Activated naive CD4-positive, alpha-beta T cell treated with anti-CD3 and anti-CD28 coated beads, Interleukin-2, amount 10 ng/mL, durations not matched to agents 7 days and 5 days (primary cell): Measurements from ENCODE around the gene ADAMTSL2.

ENCODE experiments used
- CTCF ChIA-PET: fragments of 350-600 bp; sonication (Branson Sonifier 250); formaldehyde crosslinking; loops from one replicate; lab custom pipeline; 2021; ENCODE audit warnings: antibody characterized with exemption; lab: Charles Lee
- DNase-seq: peaks from one replicate; pipeline ENCODE4 v3.0.0-alpha.2; 2020
- H3K27ac Mint-ChIP-seq: one replicate; pipeline ENCODE4 v1.8.0; 2021; ENCODE audit warnings: mild to moderate bottlenecking, moderate library complexity, mixed read lengths
- H3K27me3 Mint-ChIP-seq: one replicate; pipeline ENCODE4 v1.8.0; 2021; ENCODE audit warnings: mild to moderate bottlenecking, mixed read lengths
- H3K36me3 Mint-ChIP-seq: one replicate; pipeline ENCODE4 v1.8.0; 2021; ENCODE audit warnings: mixed read lengths
- H3K4me1 Mint-ChIP-seq: one replicate; pipeline ENCODE4 v1.8.0; 2021; ENCODE audit warnings: mixed read lengths
- H3K4me3 Mint-ChIP-seq: one replicate; pipeline ENCODE4 v1.8.0; 2021; ENCODE audit warnings: mild to moderate bottlenecking, moderate library complexity, mixed read lengths
- H3K9me3 Mint-ChIP-seq: one replicate; pipeline ENCODE4 v1.8.0; 2021; ENCODE audit warnings: mixed read lengths

Gene ADAMTSL2

GRCh38 chr9:133542002-133542401 is 7.5 kb downstream of the ADAMTSL2 start:
- Mint-ChIP-seq H3K4me1 (no peaks in the 10 kb centered on the region), H3K27me3 (peaks cover 15% of the 10 kb centered on the region), H3K27ac (no peak overlapping the region), H3K4me3 (no peak overlapping the region), H3K9me3 (no peaks in the 10 kb centered on the region), H3K36me3 (no peaks in the 10 kb centered on the region)
- DNase-seq: no peak
- CTCF ChIA-PET: no interaction called here

DNA sequence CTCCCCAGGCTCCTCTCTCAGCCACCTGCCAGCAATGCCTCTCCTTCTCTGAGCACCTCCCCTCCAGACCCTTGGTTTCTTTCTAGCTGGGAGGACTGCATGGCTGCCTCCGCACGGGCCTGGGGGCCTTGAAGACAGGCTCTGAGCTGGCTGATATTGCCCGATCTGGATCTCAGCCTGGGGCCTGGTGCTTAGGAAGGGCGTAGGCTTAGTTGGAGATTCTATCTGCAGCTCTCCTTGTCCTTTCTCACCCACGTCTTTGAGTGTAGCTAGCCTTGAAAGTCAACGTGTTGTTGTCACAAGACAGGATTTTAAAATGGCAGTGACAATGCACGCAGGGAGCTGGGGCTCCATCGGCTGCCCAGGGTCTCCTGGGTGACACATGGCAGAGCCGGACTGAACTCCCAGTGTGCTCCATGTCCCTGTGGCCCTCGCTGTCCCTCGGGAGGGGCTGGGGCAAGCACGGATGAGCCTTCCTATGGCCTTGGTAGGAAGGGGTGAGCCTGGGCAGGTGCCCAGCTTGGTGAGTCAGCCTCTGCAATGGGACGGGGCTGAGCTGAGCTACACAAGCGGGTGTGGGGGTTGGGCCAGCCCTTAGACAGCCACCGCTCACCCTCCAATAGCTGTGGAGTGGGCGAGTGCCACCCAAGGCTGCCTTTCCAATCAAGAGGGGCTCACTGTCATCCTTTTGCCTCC is 9.4 kb downstream of the ADAMTSL2 start:
- no peak for DNase-seq
- CTCF ChIA-PET: interaction anchor here (0.8 kb wide), 1 partner anchor 199 kb away, joined by 3 read pairs; no protein-coding TSS in a partner anchor
- no peaks in the 10 kb centered on the region for H3K9me3 Mint-ChIP-seq
- no peak overlapping the region for H3K4me3 Mint-ChIP-seq
- H3K27ac Mint-ChIP-seq: no peak overlapping the region
- no peaks in the 10 kb centered on the region for H3K36me3 Mint-ChIP-seq
- no peaks in the 10 kb centered on the region for H3K4me1 Mint-ChIP-seq
- H3K27me3 Mint-ChIP-seq: peaks cover 12% of the 10 kb centered on the region

- peaks cover 3% of the 10 kb centered on the region for H3K27me3 Mint-ChIP-seq
- H3K9me3 Mint-ChIP-seq: no peaks in the 10 kb centered on the region
- no peak overlapping the region for H3K27ac Mint-ChIP-seq
- H3K36me3 Mint-ChIP-seq: no peaks in the 10 kb centered on the region
- CTCF ChIA-PET: no interaction called here
- no peaks in the 10 kb centered on the region for H3K4me1 Mint-ChIP-seq
- H3K4me3 Mint-ChIP-seq: no peak overlapping the region
- no peak for DNase-seq
Observed at GRCh38 chr9:133545494-133546286, 11.2 kb downstream of the ADAMTSL2 start.

- Mint-ChIP-seq H3K27me3 (no peaks in the 10 kb centered on the region), H3K4me3 (no peak overlapping the region), H3K27ac (no peak overlapping the region), H3K4me1 (no peaks in the 10 kb centered on the region), H3K9me3 (no peaks in the 10 kb centered on the region), H3K36me3 (no peaks in the 10 kb centered on the region)
- no peak for DNase-seq
- CTCF ChIA-PET: no interaction called here
Observed at GRCh38 chr9:133546287-133546680, 11.8 kb downstream of the ADAMTSL2 start.

- no peak overlapping the region for H3K27ac Mint-ChIP-seq
- CTCF ChIA-PET: no interaction called here
- H3K36me3 Mint-ChIP-seq: no peaks in the 10 kb centered on the region
- DNase-seq: no peak
- H3K4me1 Mint-ChIP-seq: no peaks in the 10 kb centered on the region
- no peaks in the 10 kb centered on the region for H3K27me3 Mint-ChIP-seq
- no peaks in the 10 kb centered on the region for H3K9me3 Mint-ChIP-seq
- no peak overlapping the region for H3K4me3 Mint-ChIP-seq
Observed at GRCh38 chr9:133547116-133547515, 12.6 kb downstream of the ADAMTSL2 start.

- Mint-ChIP-seq H3K27ac (no peak overlapping the region), H3K27me3 (no peaks in the 10 kb centered on the region), H3K4me3 (no peak overlapping the region), H3K4me1 (no peaks in the 10 kb centered on the region), H3K36me3 (no peaks in the 10 kb centered on the region), H3K9me3 (no peaks in the 10 kb centered on the region)
- CTCF ChIA-PET: interaction anchor here (0.6 kb wide), 1 partner anchor 21 kb away, joined by 3 read pairs; no protein-coding TSS in a partner anchor
- DNase-seq: no peak
Observed at GRCh38 chr9:133551446-133551845, 16.9 kb downstream of the ADAMTSL2 start.

DNA sequence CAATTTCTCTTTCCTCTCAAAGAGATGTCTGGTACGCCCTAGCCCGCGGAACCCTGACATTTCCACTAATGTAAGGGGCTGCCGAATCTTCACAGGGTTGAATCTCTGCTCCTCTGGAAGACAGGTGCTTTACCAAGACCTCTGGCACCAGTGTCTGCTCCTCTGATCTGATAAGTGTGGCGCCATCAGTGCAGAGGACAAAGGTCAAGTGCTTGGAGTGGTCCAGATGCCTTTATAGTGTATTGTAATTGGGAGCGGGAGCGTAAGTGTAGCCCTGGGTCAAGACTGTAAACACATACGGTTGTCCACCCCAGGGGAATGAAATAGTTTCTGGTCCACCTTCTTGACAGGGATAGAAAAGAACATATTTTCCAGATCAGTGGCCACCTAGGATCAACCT is 17.7 kb downstream of the ADAMTSL2 start:
- DNase-seq: no peak
- Mint-ChIP-seq H3K9me3 (no peaks in the 10 kb centered on the region), H3K36me3 (no peaks in the 10 kb centered on the region), H3K27ac (no peak overlapping the region), H3K4me1 (no peaks in the 10 kb centered on the region), H3K27me3 (no peaks in the 10 kb centered on the region), H3K4me3 (no peak overlapping the region)
- CTCF ChIA-PET: no interaction called here

- CTCF ChIA-PET: no interaction called here
- no peak overlapping the region for H3K27ac Mint-ChIP-seq
- no peaks in the 10 kb centered on the region for H3K36me3 Mint-ChIP-seq
- no peak for DNase-seq
- no peaks in the 10 kb centered on the region for H3K4me1 Mint-ChIP-seq
- H3K4me3 Mint-ChIP-seq: no peak overlapping the region
- H3K9me3 Mint-ChIP-seq: no peaks in the 10 kb centered on the region
- H3K27me3 Mint-ChIP-seq: peaks cover 2% of the 10 kb centered on the region
Observed at GRCh38 chr9:133553123-133553522, 18.6 kb downstream of the ADAMTSL2 start.

GRCh38 chr9:133553973-133554713 is 19.6 kb downstream of the ADAMTSL2 start:
- H3K4me1 Mint-ChIP-seq: no peaks in the 10 kb centered on the region
- DNase-seq: no peak
- H3K27ac Mint-ChIP-seq: no peak overlapping the region
- H3K36me3 Mint-ChIP-seq: no peaks in the 10 kb centered on the region
- CTCF ChIA-PET: no interaction called here
- H3K9me3 Mint-ChIP-seq: no peaks in the 10 kb centered on the region
- H3K27me3 Mint-ChIP-seq: peaks cover 12% of the 10 kb centered on the region
- H3K4me3 Mint-ChIP-seq: no peak overlapping the region

DNA sequence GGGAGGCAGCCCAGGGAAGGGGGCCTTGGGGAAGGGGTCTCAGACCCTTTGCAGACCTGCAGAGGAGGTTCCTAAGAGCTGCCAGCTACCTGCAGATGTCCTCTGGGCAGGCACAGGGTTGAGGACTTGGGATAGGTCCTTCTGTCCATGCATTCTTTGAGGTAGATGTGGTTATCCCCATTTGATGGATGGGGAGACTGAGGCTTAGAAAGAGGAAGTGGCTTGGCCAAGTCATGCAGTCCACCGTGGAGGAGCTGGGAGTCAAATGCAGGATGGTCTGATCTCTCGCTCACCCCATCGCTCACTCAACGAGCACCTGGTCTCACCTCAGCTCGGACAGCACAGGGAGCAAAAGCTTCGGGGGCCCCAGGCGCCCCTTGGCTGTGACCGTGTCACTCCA is 20.2 kb downstream of the ADAMTSL2 start:
- peaks cover 13% of the 10 kb centered on the region for H3K27me3 Mint-ChIP-seq
- H3K36me3 Mint-ChIP-seq: no peaks in the 10 kb centered on the region
- H3K4me3 Mint-ChIP-seq: no peak overlapping the region
- CTCF ChIA-PET: no interaction called here
- DNase-seq: no peak
- H3K9me3 Mint-ChIP-seq: no peaks in the 10 kb centered on the region
- H3K27ac Mint-ChIP-seq: no peak overlapping the region
- H3K4me1 Mint-ChIP-seq: no peaks in the 10 kb centered on the region

- Mint-ChIP-seq H3K4me3 (no peak overlapping the region), H3K4me1 (no peaks in the 10 kb centered on the region), H3K27me3 (peaks cover 13% of the 10 kb centered on the region), H3K27ac (no peak overlapping the region), H3K36me3 (no peaks in the 10 kb centered on the region), H3K9me3 (no peaks in the 10 kb centered on the region)
- no peak for DNase-seq
- CTCF ChIA-PET: interaction anchor here (1.3 kb wide), 1 partner anchor 14 kb away, joined by 3 read pairs; no protein-coding TSS in a partner anchor
Observed at GRCh38 chr9:133556354-133556753, 21.9 kb downstream of the ADAMTSL2 start.

DNA sequence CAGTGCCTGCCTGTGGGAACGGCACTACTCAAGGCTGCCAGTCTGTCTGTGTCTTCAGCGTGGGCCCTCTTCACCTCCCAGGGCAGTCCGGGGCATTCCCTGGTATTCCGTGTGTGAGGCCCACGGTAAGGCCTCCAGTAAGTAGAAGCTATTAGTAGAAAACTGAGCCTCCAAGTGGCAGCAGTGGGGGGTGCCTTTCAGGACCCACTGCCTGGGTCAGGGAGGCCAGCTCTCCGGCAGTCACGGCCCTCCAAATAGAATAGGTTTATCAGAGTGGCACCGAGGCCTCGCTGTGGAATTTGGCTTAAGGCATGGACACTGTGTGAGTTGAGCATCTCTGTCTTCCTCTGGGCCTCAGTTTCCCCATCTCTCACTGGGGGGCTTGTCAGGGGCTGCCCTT is 23.1 kb downstream of the ADAMTSL2 start:
- H3K4me3 Mint-ChIP-seq: no peak overlapping the region
- no peaks in the 10 kb centered on the region for H3K36me3 Mint-ChIP-seq
- CTCF ChIA-PET: no interaction called here
- no peaks in the 10 kb centered on the region for H3K9me3 Mint-ChIP-seq
- no peak overlapping the region for H3K27ac Mint-ChIP-seq
- no peaks in the 10 kb centered on the region for H3K4me1 Mint-ChIP-seq
- no peak for DNase-seq
- H3K27me3 Mint-ChIP-seq: peaks cover 13% of the 10 kb centered on the region

DNA sequence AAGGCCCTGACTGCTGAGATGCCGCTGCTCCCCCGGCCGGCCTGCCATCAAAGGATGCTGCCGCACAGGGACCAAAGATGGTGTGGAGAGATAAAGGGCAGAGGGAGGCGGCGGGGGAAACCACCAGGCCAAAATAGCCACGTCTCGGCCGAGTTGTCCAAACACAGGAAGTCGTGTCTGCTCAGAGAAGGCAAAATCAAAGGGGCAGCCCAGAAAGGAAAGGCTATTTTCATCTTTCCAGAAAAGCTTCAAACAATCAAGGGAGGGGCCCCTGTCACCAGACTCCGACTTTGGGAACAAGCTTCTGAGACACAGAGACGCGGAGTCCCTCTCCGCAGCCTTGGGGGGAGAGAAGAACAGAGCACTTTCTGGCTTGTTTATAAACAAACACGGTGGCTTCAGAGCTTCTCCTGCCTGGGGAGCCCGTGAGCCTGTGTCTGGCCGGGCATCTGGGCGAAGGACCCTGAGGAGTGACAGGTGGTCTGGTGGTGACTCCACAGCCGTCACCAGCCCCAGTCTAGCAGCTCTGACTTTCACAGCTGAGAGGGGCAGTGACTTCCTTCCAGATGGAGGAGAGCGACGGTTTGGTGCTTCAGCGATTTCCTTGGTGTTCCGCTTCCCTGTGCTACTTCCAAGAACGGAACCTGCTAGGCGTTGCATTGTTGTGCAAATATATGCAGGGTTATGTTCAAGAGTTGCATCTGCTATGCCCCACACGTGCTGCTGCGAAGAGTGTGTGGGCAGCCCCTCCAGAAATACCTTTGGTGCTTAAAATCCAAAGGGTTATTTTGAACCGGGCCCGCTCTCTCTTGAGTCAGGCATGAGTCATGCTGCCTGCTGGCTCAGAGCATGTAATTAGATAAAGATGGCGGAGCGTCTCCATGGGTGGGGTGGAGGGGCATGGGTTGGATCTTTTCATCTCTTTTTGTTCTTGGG is 24.0 kb downstream of the ADAMTSL2 start:
- H3K36me3 Mint-ChIP-seq: no peaks in the 10 kb centered on the region
- no peak for DNase-seq
- H3K27ac Mint-ChIP-seq: no peak overlapping the region
- H3K9me3 Mint-ChIP-seq: no peaks in the 10 kb centered on the region
- peaks cover 13% of the 10 kb centered on the region for H3K27me3 Mint-ChIP-seq
- H3K4me1 Mint-ChIP-seq: no peaks in the 10 kb centered on the region
- H3K4me3 Mint-ChIP-seq: no peak overlapping the region
- CTCF ChIA-PET: no interaction called here

GRCh38 chr9:133560311-133560710 is 25.8 kb downstream of the ADAMTSL2 start:
- H3K36me3 Mint-ChIP-seq: no peaks in the 10 kb centered on the region
- no peaks in the 10 kb centered on the region for H3K9me3 Mint-ChIP-seq
- DNase-seq: no peak
- no peak overlapping the region for H3K4me3 Mint-ChIP-seq
- no peaks in the 10 kb centered on the region for H3K4me1 Mint-ChIP-seq
- CTCF ChIA-PET: no interaction called here
- H3K27ac Mint-ChIP-seq: no peak overlapping the region
- H3K27me3 Mint-ChIP-seq: peaks cover 13% of the 10 kb centered on the region
